HG02571 (cell line): Measurements from ENCODE around the gene PPP1R9A.

Experiments used
- ATAC-seq: cut with Tn5 transposase; IDR thresholded peaks from one replicate; pipeline ENCODE4 v1.9.1; 2021; ENCODE audit warnings: mild to moderate bottlenecking, moderate library complexity; ENCODE audit not compliant: unreplicated experiment

PPP1R9A gene

GRCh38 chr7:94908323-94909178 lies 1.2 kb downstream of the PPP1R9A start:
- ATAC-seq, result no peak

DNA sequence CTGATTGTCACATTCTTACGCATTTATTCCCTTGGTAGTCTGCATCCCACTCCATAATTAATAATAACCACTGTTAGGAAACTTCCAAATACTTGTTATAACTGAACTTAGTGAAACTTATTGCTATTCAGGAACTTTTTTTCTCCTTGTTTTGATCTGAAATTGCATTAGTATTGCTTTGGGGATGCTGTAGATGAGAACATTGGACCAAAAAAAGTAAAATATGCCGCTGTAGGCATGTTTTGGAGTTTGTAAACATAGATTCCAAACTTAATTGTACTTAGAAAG lies 1.7 kb downstream of the PPP1R9A start:
- no peak for ATAC-seq

DNA sequence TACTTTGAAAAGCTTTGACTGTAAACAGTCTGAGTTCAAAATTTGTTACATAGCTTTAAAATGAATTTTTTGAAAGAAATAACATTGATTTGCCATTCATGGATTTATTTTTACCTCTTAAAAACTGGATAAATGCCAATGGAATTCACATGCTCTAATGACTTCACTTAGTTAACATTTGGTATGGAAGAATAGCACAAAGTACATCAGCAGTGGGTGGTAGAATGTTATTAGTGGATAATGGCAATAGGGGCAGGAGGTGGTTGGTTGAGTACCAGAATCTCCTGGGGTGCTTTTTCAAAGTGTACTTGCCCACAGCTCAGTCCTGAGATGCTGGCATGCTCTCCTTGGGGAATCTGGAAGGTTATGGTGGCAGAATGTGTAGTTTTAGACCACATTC lies 4.7 kb downstream of the PPP1R9A start:
- no peak for ATAC-seq

- no peak for ATAC-seq
Measured at GRCh38 chr7:94913391-94913790, 6.0 kb downstream of the PPP1R9A start.

DNA sequence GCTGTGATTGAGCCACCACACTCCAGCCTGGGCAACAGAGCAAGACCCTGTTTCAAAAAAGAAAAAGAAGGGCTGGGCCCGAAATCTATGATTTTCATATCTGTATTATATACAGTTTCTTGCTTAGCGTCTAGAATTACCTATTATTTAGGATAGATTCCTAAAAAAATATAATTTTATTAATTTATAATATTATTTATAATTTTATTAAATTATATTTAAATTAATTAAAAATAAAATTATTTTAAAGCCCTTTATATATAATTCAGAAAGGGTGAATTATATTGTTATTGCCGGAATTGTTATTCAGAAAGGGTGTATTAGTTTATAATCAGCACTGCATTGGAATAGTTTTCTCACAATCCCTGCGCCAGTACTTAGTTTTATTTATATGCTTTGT lies 14.5 kb downstream of the PPP1R9A start:
- ATAC-seq, result no peak

DNA sequence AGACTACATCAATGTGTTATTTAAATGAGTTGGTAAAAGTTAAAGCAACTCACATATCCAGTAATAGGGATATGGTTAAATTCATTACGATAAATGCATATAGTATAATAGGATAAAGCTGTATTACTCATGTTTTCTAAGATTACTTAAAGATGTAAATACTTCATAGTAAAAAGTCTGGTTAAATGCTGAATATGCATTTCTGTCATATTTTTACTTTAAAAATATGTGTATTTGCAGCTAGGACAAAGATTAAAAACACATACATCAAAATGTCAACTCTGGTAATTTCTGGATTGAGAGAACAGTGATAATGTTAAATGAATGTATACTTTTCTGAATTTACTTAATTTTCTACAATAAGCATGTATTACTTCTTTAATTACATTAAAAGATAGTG lies 15.1 kb downstream of the PPP1R9A start:
- ATAC-seq, result no peak

- no peak for ATAC-seq
Measured at GRCh38 chr7:94923412-94923811, 16.0 kb downstream of the PPP1R9A start.

DNA sequence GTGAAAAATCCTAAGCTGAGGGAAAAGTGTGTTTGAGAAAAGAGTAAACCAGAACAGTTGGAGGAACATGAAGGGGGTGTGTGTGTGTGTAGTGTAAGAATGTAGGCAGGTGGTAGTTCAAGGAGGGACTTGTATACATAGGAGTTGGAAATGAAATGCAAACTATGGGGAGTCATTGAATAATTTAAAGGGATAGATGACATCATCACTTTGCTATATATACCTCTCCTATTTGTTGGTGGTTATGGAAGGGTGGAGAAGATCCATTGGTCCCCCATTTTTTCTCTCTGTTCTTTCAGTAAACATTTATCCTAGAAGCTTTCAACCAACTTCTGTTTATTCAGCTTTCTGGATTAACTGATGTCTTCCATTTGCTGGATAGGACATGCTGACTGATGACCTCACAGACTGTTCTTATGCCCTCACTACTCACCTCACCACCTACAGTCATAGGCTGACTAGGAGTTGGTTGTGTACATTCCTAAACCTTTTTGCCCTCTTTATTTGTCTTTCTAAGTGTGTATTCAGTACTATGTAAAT lies 20.8 kb downstream of the PPP1R9A start:
- no peak for ATAC-seq

DNA sequence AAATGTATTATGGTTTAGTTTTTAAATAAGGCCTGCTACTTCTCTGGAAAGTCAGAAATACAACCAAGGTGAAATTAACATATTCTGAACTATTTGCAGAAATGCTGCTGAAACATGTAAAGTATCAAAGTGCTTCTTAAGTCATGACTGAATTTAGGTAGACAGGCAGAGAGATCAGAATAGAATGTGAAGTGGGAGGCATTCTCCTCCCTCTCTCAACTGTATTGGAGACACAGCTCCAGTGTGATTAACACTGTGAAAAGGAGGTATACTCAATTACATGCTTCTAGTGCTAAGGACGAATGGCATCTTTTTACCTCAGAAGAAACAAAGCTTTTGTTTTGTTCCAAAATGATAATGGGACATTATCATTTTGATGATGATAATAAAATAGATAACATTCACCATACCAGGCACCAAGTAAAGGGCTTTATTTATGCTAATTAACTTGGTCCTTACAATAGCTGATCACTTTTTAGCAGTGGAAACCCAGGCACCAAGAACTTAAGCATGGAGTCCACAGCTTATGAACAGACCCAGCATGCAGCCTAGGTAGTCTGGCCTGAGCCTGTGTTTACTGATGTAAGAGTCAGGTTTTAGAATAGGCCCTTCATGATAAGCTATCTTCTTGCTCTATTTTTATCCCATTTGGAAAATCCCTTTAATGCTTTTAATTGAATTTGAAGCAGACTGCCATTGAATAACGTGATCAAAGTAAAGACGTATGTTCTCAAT lies 26.0 kb downstream of the PPP1R9A start:
- ATAC-seq, result no peak

GRCh38 chr7:94939395-94939794 lies 32.0 kb downstream of the PPP1R9A start:
- no peak for ATAC-seq

GRCh38 chr7:94940241-94940640 lies 32.8 kb downstream of the PPP1R9A start:
- no peak for ATAC-seq

DNA sequence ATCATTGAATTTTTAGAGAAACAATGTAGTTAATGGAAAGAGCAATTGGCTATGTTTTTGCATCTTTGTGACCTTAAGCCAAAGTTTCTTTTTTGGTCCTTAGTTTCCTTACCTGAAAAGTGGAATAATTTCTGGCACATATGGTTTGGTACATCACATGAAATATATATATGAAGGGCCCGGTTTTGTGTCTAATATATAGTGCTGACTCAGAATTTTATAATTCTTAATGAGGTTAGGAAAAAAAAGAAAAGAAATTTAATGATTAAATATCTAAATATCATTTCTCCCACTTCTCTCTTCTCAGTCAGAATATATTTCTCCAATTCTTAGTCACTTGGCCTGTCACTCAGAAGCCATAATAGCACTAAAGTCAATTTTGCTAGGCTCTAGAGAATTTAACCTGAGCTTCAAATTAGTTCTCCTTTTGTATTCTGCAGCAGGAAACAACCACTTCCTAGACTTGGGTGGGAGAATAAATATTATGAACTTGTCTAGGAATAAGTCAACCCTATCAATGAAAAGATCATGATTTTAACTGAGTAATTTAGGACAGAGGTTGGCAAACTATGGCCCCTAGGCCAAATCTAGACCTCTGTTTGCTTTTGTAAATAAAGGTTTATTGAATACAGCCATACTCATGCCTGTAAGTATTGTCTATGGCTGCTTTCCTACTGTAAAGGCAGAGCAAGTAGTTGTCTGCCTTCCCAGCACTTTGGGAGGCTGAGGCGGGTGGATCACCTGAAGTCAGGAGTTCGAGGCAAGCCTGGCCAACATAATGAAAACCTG lies 34.6 kb downstream of the PPP1R9A start:
- ATAC-seq, result no peak

- no peak for ATAC-seq
Measured at GRCh38 chr7:94943134-94943533, 35.7 kb downstream of the PPP1R9A start.

GRCh38 chr7:94949532-94949931 lies 42.1 kb downstream of the PPP1R9A start:
- ATAC-seq, result no peak

GRCh38 chr7:94955807-94956206 lies 48.4 kb downstream of the PPP1R9A start:
- no peak for ATAC-seq

- no peak for ATAC-seq
Measured at GRCh38 chr7:94957061-94957460, 49.7 kb downstream of the PPP1R9A start.

DNA sequence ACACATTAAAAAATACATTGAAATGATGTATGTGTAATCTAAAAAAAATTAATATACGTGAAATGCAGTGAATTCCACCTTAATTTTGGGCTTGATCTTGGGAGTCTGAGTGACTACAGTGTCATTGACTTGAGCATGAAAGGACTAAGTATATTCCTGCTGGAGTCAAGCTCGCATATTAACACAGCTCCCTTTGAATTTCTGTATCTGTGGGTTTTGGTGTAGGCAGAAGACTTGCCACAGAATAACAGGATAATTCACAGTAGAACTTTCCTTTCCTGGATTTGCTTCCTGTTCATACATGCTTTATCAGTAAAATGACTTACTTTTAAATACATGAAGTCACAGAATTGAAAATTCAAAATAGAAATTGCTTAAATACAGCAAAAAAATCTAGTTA lies 55.3 kb downstream of the PPP1R9A start:
- no peak for ATAC-seq

DNA sequence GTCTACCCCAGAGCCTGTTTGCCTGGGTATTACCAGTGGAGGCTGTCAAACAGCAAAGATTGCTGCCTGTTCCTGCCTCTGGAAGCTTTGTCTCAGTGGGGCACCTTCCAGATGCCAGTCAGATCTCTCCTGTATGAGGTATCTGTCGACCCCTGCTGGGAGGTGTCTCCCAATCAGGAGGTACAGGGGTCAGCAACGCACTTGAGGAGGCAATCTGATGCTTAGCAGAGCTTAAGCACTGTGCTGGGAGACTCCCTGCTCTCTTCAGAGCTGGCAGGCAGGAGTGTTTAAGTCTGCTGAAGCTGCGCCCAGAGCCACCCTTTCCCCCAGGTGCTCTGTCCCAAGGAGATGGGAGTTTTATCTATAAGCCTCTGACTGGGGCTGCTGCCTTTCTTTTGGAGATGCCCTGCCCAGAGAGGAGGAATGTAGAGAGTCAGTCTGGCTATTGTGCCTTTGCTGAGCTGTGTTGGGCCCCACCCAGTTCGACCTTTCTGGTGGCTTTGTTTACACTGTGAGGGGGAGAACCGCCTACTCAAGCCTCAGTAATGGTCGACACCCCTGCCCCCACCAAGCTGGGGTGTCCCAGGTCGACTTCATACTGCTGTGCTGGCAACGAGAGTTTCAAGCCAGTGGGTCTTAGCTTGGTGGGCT lies 62.2 kb downstream of the PPP1R9A start:
- ATAC-seq, result no peak

- ATAC-seq, result no peak
Measured at GRCh38 chr7:94970085-94970576, 62.7 kb downstream of the PPP1R9A start.

- no peak for ATAC-seq
Measured at GRCh38 chr7:94971051-94971867, 63.9 kb downstream of the PPP1R9A start.
